ENCODE measurements around the gene ZNF366.
A peak's percentile ranks its signal among the peaks of the same experiment; 100 is the strongest.

The ZNF366 gene

GRCh38 chr5:72507231-72507906 lies at the start of gene ZNF366:
Gene ZNF366 (minus strand): TSS chr5:72507410. CDS start chr5:72461496, 45,914 bp downstream.
- DNase-seq, result no peak

- peak; percentile 3 for DNase-seq
Measured at GRCh38 chr5:72556351-72557166, 49.3 kb upstream of the ZNF366 start.

- no peak for DNase-seq
Measured at GRCh38 chr5:72555871-72556270, 48.7 kb upstream of the ZNF366 start.

GRCh38 chr5:72554897-72555296 lies 47.7 kb upstream of the ZNF366 start:
- DNase-seq, result no peak

- DNase-seq, result no peak
Measured at GRCh38 chr5:72552041-72552557, 44.9 kb upstream of the ZNF366 start.

GRCh38 chr5:72550595-72550994 lies 43.4 kb upstream of the ZNF366 start:
- no peak for DNase-seq

GRCh38 chr5:72543811-72544210 lies 36.6 kb upstream of the ZNF366 start:
- no peak for DNase-seq

- DNase-seq, result no peak
Measured at GRCh38 chr5:72543365-72543764, 36.2 kb upstream of the ZNF366 start.

- no peak for DNase-seq
Measured at GRCh38 chr5:72542695-72543094, 35.5 kb upstream of the ZNF366 start.

GRCh38 chr5:72541501-72542225 lies 34.5 kb upstream of the ZNF366 start:
- no peak for DNase-seq

GRCh38 chr5:72540759-72541438 lies 33.7 kb upstream of the ZNF366 start:
- no peak for DNase-seq

GRCh38 chr5:72539726-72540125 lies 32.5 kb upstream of the ZNF366 start:
- DNase-seq, result no peak

GRCh38 chr5:72539038-72539437 lies 31.8 kb upstream of the ZNF366 start:
- DNase-seq, result no peak

GRCh38 chr5:72537166-72537565 lies 30.0 kb upstream of the ZNF366 start:
- DNase-seq, result no peak

- no peak for DNase-seq
Measured at GRCh38 chr5:72531496-72532190, 24.4 kb upstream of the ZNF366 start.

- no peak for DNase-seq
Measured at GRCh38 chr5:72530196-72530595, 23.0 kb upstream of the ZNF366 start.

GRCh38 chr5:72529383-72529782 lies 22.2 kb upstream of the ZNF366 start:
- no peak for DNase-seq

GRCh38 chr5:72525816-72526215 lies 18.6 kb upstream of the ZNF366 start:
- DNase-seq, result no peak

- no peak for DNase-seq
Measured at GRCh38 chr5:72523960-72524582, 16.9 kb upstream of the ZNF366 start.

GRCh38 chr5:72522607-72523006 lies 15.4 kb upstream of the ZNF366 start:
- DNase-seq, result no peak

- DNase-seq, result no peak
Measured at GRCh38 chr5:72519111-72519510, 11.9 kb upstream of the ZNF366 start.

Data from activated naive CD4-positive, alpha-beta T cell treated with Interleukin-2 at 50 U/mL for 16 hours (primary cell).